Peyer's patch (tissue), 4 donors: Measurements from ENCODE around the gene CACNA2D3.

Experiments
- CTCF ChIP-seq, 6 experiments: fragments of 450-650 bp in 4 of 6; fragments of 200-600 bp in 2 of 6; sonication (generic) in 1 of 6; IDR thresholded peaks; one replicate each; pipeline ENCODE4 v1.5.1; 2017 to 2019; ENCODE audit warnings: antibody characterized with exemption in 6 of 6, mild to moderate bottlenecking in 3 of 6, moderate library complexity in 1 of 6
- POLR2A ChIP-seq, 2 donors: fragments of 450-650 bp; IDR thresholded peaks; one replicate each; pipeline ENCODE4 v1.5.1; 2017; ENCODE audit warnings: antibody characterized with exemption in 2 of 2, mild to moderate bottlenecking in 2 of 2, moderate library complexity in 2 of 2

GRCh38 chr3:54596087-54596486 lies 473.7 kb downstream of the CACNA2D3 start:
- no peak for TF ChIP-seq CTCF (IDR thresholded peaks at IDR 0.05)
- TF ChIP-seq POLR2A (IDR thresholded peaks at IDR 0.05) = no peak
